HG03175 (cell line): ENCODE results near the gene NFATC2.

Experiments used
- ATAC-seq: cut with Tn5 transposase; IDR thresholded peaks from one replicate; pipeline ENCODE4 v1.9.1; 2021; ENCODE audit warnings: mild to moderate bottlenecking, moderate library complexity; ENCODE audit not compliant: unreplicated experiment

The NFATC2 gene

DNA sequence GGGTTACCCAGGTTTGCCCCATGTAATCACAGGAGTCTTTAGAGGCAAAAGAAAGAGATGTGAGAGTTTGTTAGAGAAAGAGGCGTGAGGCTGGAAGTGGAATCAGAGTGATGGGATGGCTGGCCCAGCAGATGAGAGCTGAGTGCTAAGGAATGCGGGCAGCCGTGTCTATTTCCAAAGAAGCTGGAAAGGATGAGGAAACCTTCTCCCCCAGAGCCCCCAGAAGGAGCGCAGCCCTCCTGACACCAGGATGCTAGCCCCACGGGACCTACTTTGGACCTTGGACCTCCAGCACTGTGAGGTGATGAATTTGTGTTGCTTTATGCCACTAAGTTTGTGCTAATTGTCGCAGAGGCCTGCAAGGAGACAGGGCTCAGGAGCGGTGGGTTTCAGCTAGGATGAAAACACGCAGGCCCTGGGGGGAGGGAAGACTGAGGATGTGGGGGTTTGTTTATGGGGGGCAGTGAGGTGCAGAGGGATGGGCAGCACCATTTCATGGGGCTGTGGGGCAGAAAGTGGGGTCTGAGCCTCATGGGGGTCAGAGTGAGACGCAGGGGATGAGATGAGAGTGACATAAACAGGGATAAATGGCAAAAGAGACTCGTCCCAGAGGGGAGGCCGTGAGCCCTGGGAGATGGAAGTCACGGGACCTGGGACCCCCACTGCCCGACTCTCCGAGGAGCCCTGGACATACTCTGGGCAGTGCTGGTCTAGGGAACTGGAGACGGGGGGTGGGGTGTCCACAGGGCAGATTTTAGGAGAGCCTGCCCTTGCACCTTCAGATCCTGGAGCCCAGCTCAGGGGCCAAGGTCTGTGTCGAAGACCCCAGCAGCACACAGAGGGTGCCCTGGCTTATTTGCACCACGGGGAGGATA is 160.2 kb downstream of the NFATC2 start:
- ATAC-seq = no peak

DNA sequence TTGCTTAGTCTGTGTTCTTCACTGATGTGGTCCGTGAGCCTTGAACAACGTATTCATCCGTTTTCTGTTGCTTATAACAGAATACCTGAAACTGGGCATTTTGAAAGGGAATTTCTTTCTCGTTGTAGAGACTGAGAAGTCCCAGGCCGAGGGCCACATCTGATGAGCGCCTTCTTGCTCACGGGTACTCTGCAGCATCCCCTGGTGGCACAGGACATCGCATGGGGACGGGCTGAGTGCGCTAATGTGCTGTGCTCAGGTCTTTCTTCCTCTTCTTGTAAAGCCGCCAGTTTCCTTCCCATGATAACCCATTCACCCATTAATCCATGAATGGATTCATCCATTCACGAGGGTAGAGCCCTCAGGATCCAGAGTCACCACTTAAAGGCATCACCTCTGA is 161.0 kb downstream of the NFATC2 start:
- no peak for ATAC-seq

DNA sequence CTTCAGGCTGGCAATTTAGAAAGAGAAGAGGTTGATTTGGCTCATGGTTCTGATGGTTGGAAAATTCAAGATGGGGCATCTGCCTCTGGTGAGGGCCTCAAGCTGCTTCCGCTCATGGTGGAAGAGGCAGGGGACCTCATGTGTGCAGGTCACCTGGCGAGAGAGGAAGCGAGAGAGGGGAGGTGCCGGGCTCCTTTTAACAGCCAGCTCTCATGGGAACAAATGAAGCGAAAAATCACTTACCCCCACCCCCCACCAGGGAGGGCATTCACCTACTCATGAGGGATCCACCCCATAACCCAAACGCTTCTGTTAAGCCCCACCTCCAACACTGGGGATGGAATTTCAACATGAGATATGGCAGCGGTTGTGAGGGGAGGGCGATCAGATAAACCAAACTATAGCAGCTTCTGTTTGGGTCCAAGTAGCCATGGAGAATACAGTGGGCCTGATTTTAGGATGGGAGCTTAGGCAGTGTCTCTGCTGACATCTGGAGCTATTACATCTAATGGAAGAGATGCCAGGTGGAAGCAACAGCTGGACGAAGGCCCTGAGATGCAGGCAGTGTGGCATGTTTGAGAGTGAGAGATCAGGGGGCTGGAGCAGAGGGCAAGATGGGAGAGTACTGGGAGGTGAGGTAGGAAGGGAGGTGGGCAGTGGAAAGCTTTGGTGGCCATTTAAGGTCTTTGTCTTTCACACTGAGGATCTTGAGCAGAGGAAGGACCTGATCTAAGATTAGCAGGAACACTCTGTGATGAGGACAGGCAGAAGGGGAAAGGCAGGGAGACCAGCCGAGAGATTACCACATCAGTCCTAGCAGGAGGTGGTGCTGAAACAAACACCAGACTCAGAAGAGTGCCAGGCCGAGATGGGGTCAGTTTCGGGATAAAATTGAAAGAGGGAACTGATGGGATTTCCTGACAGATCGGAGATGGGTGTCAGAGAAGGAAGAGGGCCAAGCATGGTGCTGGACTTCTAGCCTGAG is 161.8 kb downstream of the NFATC2 start:
- ATAC-seq = no peak

DNA sequence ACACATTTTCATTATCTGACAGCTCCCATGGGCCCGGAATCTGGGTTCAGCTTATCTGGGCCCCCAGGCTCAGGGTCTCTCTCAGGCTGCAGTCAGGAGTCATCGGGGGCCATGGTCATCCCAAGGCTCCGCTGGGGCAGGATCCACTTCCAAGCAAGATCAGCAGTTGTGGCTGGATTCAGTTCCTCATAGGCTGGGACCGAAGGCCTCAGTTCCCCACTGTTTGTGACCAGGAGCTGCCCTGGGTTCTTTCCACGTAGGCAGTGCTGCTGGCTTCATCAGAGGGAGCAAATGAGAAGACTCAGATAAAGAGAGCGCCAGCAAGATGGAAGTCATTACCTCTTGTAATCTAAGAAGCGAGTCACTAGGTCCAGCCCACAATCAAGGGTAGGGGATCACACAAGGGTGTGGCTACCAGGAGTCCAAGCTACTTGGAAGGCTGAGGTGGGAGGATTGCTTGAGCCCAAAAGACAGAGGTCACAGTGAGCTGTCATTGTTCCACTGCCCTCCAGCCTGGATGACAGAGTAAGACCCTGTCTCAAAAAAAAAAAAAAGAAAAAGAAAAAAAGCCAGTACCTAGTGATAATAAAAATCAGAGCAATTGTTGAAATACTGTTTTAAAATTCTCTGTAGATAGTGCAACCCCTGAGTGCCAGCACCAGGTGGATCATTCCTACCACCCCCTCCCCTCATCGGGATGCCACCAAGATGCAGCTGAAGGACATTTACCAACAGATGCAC is 162.7 kb downstream of the NFATC2 start:
- no peak for ATAC-seq

DNA sequence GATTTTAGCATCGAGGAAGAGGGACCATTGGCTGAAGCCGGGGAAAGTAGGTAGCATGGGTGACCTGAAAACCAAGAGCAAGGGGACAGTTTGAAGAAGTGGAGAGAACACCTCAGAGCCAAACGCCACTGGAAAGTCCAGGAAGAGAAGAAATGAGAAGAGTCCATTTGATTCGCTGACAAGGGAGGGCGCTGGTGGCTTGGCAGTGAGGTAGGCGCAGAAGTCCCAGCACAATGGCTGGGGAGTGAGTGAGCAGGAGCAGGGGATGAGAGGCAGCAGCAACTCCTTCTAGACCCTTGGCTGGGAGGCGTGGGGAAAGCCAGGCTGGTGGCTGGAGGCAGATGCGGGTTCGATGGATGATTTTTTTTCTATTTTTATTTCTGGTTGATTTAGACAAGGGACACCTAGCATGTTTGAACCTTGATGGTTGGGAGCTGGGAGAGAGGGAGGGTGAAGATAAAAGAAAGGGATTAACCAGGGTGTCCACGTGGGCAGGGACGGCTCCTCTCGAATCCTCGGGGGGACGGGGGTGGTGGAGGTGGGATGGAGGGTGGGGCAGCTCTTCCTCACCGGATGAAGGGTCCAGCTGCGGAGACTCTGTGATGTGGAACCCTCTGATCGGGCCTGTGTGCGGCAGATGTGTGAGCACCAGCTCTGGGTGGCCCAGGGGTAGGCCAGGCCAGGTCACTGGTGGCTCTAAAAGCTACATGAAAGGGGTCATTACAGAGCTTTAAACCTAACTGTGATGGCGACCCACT is 164.2 kb downstream of the NFATC2 start:
- ATAC-seq = no peak

DNA sequence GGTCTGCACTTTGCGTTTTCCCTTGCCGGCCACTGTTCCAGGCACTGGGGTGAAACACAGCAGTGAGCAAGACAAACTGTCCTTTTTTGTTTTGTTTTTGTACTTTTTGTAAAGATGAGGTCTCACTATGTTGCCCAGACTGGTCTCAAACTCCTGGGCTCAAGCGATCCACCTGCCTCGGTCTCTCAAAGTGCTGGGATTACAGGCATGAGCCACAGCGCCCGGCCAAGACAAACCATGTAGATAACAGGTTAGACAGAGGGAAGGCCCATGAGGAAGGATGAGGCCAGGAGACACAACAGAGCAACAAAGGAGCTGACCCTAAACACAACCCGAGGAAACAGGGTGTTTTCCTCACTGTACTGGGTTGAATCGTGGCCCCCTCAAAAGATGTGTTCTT is 165.4 kb downstream of the NFATC2 start:
- no peak for ATAC-seq

DNA sequence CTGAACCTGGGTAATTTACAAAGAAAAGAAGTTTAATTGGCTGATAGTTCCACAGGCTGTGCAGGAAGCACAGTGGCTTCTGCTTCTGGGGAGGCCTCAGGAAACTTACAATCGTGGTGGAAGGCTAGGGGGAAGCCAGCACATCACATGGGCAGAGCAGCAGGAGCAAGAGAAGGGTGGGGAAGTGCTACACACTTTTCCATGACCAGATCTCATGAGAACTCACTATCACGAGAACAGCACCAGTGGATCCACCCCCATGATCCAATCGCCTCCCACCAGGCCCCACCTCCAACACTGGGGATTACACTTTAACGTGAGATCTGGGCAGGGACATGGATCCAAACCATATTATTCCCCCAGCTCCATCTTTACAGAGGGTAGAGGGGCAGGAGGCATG is 166.4 kb downstream of the NFATC2 start:
- ATAC-seq = no peak

DNA sequence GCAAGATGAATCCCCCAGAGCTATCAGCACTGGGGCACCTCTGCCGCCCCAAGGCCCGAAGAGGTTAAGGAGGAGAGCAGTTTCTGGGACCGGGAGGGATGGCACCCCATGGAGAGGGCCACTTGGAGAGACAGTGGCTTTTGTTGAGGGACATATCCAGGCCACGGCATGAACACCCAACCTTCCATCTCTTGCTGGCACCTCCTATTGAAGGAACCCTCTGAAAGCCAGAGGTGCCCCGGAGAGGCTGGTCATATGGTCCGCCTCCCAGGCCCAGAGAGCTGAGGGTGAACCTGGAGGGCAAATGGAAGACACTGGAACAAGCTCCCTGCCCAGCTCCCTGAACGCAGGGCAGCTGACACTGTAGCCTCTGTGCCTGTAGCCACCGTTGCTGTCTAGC is 167.0 kb downstream of the NFATC2 start:
- no peak for ATAC-seq

DNA sequence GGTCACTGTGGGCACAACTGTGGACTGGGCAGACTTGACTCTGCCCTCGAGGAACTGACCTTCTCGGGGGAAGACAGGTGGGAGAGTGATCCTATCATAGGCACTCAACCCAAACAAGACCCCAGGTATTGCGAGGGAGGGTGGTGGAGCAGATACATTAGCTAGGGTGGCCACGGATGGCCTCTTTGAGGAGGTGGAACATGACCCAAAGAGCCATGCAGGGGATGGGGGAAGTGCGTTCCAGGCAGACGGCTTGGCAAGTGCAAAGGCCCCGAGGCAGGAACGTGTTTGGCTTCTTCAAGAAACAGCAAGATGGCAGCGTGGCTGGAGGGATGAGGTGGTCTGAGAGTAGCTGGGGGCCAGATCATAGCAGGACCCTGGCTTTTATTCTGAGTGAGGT is 167.6 kb downstream of the NFATC2 start:
- ATAC-seq = no peak

DNA sequence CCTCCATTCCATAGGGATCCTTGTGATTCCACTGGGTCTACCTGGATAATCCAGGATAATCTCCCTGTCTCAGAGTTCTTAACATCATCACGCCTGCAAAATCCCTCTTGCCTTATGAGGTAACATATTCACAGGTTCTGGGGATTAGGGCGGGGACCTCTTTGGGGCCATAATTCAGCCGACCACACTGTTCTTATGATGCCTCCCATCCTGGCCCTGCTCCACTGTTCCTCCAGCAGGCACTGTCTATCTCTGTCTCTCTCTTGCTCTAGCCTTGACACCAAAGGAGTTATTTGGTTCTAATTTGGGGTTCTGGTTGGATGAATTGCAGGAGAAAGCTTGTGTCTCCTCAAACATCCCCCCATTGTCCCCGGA is 168.1 kb downstream of the NFATC2 start:
- ATAC-seq = no peak

DNA sequence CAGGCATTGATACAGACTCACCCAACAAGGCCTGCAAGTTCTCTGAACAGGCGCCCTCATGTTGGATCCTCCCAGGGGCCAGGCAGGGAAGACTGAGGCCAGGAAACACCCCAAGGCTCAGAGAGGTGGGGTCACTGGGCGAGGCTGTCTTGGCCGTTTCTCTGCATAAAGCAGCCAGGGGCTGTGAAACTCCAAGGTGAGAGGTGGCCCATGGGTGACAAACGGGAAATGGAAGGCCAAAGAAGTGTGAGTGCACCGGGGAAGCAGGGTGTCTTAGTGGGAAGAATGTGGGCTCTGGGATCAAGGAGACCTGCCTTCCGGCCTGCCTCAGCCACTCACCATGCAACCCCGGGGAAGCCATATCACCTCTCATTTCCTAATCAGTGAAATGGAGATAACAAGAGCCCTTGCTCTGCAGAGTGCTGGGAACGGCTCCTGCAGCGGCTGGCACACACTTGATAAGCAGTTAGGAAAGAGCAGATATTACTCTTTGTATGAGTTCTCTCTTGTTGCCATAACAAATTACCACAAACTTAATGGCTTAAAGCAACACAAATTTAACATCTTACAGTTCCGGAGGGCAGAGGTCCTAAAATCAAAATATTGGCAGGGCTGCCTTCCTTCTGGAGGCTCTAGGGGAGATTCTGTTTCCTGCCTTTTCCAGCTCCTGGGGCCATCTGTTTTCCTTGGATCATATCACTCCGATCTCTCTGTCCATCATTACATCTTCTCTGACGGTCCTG is 168.6 kb downstream of the NFATC2 start:
- no peak for ATAC-seq

DNA sequence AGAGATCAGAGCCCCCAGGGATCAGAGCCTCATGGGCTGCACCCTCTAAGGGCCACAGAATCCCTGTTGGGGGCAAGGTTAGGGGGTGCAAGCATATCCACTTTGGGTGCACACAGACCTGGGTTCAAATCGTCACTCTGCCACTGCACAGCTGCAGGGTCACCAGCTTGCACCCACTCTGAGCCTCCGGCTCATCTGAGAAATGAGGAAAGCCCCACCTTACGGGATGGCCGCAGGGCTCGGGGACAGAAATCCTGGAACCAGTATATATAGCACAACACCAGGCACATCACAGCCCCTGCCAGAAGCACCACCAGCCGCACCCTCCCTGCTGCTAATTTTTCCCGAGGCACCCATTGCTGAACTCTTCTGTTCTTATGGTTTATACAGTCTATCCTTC is 169.6 kb downstream of the NFATC2 start:
- no peak for ATAC-seq

DNA sequence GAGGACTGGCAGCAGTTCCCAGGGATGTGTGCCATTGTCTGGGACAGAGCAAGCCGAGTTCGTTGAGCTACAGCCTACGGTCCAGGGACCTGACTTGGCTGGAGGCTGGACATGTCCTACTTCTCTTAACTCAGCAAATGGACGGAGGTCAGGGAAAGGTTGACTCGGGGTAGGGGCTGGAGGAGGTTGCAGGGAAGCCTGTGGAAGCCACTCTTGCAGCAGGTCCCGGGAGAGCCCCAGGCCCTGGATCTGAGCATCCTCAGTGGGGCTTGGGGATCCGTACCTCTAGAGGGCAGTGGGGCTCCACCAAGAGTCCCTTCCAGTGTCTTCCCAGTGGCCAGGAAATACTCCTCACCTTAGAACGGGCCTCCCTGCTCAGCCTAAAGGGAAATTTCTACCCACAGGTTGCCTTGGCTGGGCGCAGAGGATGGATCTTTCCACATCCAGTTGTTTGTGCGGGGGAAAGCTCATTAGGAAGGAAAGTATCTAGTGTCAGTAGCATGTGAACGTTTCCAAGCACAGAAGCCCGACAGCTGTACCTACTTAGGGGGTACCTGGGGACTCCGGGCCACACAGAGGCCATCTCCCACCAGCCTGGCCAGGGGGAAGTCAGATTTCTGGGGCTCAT is 170.2 kb downstream of the NFATC2 start:
- peak; percentile 50 for ATAC-seq

DNA sequence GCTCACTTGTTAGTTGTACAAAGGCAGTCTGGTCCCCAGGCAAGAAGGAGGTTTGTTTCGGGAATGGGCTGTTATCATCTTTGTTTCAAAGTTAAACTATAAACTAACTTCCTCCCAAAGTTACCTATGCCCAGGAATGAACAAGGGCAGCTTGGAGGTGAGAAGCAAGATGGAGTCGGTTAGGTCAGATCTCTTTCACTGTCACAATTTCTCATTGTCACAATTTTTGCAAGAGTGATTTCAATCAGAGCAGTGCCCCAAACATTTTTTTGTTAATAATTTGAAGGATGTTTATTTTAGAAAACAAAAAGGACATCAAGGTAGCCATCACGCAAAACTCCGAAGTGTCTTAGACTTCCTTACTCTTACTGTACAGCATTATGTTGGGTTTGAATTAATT is 170.8 kb downstream of the NFATC2 start:
- ATAC-seq = no peak

DNA sequence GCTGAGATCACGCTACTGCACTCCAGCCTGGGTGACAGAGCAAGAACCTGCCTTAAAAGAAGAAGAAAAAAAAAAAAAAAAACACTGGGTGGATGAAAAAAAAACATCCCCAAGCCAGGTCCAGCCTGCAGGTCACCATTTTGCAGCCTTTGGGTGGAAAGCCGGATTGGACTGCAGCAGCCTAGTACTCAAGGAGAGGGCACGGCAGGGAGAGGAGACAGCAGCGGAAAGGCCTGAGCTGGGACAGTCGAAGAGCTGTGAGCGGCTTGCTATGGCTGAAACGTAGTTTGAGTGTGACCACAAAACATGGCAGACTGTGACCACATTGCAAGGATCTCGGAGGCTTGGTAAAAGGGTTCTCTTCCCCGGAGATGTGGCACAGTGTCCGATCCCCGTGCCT is 173.0 kb downstream of the NFATC2 start:
- ATAC-seq = no peak

DNA sequence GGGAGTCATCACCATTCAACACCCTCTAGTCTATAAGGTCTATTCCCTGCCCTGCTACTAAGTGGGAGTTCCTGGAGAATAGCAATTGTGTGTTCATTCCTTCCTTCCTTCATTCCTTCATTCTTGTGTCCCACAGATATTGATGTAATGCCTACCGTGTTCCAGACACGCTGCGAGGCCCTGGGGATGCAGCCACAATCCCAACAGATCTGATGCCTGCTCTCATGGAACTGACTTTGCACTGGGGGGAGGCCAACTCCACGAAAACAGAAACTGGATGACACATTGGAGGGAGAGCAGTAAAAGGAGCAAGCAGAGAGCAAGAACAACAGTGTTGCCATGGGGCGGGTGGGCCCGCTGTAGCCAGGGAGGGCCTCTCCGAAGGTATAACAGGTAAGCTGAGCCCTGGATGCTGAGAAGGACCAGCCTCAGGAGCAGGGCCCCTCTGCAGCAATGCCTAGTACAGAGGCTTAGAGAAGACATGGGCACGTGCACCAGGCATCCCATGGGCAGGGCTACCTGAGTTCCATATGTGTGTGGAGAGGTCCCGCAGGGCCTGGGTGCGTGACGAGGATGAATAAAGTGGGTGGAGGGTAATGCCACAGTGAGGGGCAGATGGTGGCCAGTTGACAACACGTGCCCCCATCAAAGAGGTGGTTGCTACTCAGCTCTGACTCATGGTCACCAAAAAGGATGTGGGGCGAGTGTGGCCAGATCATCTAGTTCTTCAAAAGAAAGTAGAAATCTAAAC is 173.9 kb downstream of the NFATC2 start:
- ATAC-seq = no peak

DNA sequence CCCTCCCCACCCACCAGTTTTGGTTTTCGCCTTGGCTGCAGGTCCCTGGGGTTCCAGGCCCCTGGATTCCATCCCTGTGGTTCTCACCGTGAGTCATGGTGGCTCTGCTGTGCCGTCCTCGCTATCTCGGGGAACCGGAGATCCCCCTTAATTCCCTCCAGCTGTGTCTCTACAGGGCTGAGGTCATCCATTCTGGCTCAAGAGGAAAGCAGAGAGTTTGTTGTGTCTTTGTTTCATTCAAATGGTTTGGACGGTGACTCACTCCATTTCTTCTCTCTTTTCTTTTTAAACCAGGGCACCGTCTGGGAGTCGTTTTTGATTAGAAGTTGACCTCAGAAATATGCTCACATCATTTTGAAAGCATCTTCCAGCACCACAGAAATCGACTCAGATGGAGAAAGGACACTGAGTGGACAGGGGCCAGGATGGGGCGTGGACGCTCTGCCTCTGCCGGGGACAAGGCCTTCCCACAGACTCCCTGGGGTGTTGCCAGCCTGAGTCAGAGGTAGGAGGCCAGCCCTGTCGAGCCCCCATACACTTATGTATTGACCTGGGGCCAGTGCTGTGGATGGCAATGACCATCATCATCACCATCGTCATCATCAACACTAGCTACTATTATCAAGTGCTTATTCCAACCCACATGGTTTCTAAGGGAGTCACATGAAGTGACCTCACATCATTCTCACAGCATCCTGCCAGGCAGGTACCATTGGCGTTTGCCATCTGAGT is 176.2 kb downstream of the NFATC2 start:
- no peak for ATAC-seq

DNA sequence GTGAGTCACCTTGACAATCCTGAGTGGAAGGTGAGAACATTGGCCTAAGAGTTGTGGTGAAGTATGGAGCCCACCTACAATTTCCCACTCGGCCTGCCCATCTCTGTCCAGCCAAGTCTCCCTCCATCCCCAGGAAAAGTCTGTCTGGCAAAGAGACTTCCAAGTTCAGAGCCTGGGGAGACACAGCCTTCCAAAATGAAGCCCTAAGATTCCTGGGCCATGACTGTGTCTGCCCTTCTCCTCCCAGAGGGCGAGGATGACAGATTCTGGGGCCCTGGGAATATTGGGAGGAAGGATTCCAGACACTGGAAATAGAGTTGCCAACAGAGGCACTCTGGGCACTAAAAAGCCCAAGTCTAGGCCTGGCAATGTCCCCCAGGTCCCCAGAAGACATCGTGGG is 176.8 kb downstream of the NFATC2 start:
- no peak for ATAC-seq
